AG08395 (cell line): ENCODE data around the gene LGMN.
A peak's percentile ranks its signal among the peaks of the same experiment; 100 is the strongest.
"Not testable (repeated sequence)": the region's sequence is repeated elsewhere in the genome, so short reads cannot be mapped to it uniquely, and the experiment has no call there.

Experiments used
- DNase-seq: peaks from one replicate; pipeline ENCODE4 v3.0.0; 2012; ENCODE audit warnings: mixed read lengths, low spot score

Gene LGMN

DNA sequence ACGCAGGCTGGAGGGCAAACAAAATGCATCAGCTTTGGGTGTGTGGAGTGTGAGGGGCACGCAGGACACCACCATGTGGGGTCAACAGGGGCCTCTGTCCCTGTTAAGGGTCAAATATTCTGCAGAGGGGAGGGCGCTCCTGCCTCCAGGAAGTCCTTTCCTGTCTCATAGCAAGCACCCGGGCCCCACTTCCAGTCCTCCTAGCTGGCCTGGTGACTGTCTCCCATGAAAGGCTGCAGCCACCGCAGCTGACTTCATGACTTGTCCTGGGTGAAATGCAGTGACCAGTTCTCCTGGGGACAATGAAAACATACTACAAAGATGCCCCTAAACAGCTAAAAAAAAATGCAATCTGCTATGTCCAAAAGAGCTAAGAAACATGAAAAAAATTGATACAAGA is 53.6 kb downstream of the LGMN start:
- no peak for DNase-seq

DNA sequence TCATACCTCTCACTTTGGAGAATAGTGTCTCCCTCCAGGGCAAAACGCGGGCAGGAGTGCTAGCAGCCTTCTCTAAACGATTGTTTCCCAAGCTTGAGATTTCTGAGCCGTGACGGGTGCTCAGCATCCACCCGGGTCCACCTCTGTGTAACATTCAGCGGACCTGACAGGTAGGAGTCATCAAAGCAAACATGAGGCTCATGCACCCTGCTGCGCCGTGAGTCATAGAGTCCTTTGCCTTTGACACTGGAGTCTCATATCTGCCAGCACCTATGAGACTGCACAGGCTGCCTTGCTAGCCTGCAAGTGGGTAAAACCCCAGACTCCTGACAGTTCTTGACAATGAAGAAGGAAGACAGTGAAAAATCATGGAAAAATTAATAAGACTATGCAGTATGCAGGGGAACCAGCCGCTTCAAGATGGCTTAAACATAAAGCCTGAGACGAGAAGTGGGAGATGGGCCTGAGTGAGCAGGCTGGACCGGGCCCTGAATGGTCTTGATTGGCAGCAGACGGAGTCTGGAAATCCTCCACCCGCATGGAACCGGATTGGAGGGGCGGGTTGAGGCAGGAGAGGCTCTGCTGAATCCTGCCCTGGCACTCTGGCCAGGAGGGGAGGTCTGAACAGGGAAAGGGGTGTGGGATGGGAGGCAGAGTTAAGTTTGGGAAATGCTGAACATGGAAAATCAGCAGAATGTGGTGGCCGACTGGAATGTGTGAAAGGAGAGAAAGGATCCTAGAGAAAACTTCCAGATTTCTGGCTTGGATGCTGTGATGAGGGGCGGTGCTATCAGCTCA is 54.2 kb downstream of the LGMN start:
- peak; percentile 17 for DNase-seq

DNA sequence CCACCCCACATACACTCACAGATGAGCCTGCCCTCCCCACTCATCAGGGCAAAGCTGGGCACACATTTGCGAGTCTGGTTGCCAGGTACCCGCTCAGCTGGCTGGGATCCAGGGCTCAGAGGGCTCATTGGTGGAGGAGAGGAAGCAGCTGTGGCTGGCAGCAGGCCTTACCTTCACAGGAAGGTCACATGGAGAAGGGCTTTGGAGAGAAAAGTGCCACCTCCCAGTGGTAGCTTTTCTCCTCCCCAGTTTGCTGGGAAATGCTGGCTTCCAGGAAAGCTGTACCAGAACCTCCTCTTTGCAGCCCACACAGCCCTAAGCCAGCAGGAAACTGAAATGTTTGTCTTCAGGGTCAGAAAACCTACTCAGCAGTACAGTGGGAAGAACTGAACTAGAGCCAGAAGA is 55.6 kb downstream of the LGMN start:
- DNase-seq: no peak

DNA sequence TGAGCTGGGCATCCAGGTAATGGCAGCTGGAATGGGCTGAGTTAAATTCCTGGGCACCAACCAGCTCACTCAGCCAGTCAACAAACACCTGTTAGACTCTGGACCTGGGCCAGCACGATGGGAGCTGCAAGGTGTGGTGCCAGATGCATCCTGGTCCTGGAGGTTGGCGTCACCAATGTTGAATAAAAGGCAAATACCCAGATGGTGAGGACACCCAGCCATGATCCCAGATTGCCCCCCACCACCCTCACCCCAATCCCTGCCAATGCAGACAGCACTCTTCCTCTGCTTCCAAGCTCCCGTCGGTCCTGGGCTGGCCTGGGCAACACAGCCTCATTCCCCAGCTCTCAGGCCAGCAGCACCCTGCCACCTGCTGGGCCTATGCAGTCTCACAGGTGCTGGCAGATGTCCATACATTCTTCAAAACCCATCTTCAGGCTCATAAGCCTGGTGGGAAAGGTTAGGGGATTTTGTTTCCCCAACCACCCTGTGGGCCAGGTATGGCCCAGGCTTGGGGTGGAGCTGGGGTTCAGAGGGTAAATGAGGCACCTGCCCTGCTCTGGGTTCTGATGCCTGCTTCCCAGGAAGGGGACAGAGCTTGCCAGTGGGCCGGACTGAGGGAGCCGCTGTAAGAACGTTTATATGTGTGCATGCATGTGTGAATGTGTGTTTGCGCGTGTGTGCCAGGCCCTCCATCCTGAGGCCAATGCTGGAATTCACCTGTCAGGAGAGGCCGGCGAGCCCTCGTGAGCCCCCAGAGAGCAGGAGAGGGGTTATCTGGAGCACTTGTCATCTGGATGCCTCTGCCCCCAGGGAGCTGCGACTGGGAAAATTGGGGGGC is 58.0 kb downstream of the LGMN start:
- no peak for DNase-seq

DNA sequence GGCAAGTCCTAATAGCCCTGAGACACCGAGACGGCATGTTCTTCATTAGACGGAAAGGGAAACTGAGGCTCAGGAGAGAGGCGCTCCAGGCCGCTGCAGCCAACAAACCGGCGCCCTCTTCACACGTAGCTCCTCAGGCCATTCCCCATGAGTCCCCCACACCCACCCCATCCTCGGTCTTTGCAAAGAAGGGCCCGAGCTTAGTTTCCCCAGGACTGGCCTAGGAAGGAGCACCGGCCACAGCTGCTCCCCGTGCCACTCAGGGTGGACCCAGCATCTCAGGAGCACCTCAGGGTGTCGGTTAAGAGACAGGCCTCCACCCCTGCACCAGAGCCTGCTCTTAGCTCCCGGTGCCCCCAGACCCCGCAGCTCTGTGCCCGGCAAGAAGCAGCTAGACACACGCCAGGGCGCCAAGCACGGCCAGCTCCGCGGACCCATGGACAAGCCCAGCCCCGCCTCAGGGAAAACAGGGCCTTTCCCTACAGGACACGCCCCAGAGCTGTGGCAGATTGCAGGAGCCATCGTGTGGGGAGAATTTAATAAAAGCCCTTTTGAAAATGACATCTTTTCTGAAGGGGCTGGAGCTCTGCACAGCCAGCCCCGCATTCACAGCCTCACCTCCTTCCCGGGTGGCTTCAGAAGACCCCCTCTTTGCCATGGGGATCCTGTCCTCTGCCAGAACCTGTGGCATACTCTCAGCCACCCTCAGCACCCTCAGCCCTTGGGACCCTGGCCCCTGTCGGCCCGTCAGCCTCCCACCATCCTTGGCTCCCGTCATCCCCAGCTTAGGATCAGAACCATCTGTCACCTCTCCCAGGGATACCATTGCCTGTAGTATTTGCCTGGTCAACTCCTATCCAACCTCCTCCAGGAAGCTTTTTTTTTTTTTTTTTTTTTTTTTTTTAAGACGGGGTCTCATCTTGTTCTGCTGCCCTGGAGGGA is 59.7 kb downstream of the LGMN start:
- DNase-seq: no peak

DNA sequence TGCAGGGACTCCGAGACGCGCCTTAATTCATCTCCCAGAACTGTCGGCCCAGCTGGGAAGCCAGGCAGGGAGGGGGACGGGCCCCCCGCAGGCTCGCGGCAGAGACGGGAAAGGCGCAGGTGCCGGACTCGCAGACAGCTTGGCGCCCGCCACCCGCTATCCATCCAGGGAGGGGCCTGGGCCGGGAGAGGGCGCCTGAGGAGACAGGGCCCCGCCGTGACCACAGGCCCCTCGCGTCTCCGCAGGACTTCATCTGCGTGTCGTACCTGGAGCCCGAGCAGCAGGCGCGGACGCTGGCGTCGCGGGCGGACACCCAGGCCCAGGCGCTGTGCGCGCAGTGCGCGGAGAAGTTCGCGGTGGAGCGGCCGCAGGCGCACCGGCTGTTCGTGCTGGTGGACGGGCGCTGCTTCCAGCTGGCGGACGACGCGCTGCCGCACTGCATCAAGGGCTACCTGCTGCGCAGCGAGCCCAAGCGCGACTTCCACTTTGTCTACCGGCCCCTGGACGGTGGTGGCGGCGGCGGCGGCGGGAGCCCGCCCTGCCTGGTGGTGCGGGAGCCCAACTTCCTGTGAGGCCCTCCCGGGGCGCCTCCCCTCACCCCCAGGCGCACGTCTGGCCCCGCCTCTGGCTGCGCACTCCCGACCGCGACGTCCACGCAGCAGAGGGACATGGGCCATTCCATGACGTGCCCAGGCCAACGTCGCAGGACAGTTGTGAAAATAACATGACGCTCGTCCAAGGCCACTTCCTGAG is 60.6 kb downstream of the LGMN start:
- no peak for DNase-seq

DNA sequence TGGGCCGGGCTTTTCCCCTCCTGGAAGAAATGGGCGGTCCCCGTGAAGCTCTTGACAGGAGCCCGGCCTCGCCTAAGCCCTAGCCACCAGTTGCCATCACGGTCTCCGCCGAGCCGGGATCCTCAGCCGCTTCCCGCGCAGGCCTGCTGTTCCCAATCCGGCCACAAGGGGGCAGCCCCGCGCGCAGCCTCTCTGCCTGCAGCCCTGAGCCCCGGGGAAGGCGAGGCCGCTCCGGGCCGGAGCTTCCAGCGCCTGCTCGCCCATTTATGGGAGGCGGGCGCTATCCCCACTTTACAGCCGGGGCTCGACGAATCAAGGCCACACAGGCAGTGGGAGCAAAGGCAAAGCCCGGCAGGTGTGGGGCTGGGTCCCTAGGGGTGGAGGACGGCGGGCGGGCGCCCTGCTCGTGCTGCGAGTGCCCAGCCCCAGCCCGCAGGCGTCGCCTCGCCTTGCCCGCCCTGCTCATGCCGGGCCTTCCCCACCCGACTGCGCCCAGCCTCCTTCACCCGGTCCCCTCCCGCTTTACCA is 61.5 kb downstream of the LGMN start:
- DNase-seq: peak; percentile 94

DNA sequence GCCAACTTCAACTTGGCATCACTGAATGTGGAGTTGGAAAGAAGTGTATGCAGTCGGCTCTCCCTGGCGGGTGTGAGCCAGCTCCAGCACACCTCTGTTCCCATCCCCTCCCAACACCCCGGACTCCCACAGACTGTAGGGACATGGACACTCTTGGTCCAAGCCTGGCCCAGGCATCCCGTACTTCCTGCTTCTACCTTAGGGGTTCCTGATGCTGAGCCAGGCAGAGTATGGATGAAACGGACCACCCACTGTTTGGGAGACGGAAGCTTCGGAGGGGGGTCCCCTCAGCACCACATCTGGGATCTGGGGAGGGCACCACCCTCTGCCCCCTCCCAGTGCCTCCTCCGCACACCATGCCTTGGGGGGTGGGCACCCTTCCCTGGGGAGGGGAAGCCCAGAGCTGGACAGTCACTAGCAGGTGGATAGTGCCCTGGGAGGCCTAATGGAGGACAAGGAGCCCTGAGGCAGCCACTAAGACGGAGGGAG is 62.0 kb downstream of the LGMN start:
- no peak for DNase-seq

DNA sequence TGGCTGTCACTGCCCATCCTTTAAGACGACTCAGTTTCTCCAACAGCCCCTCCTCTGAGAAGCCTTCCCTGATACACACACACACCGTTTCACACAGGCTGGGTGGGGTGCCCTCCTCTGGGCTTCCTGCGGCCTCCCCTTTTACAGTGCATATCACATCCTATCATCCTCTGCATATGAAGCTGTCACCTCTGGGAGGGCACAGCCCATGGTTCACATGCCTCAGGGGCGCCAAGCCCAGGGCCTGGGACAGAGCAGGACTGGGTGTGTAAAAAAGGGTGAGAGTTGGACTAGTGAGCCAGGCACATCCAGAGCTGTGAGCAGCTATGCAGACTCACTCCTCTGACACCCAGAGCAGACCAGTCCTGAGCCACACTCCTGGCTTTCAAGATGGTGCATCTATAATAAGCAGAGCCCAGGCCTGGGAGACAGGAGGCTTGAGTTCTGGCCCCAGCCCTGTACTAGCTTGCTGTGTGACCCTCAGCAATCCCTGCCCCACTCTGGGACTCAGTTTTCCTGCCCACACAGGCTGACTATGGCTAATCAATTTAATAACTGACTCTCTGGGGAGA is 62.6 kb downstream of the LGMN start:
- no peak for DNase-seq

DNA sequence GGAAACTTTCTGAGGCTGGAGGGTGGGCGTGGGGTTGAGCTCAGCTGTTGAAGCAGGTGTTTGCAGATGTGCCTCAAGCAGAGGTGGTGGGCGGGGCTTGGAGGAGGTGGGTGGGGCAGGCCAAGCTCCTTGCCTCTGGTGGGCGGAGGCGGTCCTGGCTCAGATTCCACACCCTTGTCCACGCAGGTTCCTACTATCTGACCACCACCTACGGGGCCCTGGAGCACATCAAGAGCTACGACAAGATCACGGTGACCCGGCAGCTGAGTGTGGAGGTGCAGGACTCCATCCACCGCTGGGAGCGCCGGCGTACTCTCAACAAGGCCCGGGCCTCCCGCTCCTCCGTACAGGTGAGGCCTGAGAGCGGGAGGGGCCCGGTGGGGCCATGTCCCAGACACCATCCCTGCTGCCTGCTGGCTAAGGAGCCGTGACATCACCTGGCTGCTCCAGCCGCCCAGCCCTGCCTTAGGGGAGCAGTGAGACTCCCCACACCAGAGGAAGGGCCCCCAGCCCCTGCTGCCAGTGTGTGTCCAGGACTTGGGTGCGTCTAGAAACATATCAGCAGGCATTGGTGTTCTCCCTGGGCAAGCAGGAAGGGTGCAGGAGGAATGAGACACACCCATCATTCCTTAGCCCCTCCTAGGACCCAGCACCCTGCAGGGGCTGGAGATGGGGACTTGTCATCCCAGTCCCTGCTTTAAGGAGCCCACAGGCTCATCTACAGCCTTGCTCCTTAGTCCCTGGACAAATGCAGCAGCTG is 63.4 kb downstream of the LGMN start:
- no peak for DNase-seq

DNA sequence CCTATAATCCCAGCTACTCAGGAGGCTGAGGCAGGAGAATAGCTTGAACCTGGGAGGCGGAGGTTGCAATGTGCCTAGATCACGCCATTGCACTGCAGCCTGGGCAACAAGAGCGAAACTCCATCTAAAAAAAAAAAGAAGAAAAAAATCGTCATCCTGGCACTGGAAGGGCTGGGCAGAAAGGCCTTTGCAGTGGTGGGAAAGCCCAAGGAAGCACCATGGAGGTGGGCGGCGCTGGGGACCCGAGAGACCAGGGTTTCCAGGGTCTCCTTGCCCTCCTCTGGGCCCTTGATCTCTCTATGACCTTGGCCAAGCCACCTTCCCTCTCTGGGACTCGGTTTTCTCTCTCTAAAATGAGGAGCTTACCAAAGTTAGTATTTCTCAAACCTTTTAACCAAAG is 65.4 kb downstream of the LGMN start:
- DNase-seq: no peak

DNA sequence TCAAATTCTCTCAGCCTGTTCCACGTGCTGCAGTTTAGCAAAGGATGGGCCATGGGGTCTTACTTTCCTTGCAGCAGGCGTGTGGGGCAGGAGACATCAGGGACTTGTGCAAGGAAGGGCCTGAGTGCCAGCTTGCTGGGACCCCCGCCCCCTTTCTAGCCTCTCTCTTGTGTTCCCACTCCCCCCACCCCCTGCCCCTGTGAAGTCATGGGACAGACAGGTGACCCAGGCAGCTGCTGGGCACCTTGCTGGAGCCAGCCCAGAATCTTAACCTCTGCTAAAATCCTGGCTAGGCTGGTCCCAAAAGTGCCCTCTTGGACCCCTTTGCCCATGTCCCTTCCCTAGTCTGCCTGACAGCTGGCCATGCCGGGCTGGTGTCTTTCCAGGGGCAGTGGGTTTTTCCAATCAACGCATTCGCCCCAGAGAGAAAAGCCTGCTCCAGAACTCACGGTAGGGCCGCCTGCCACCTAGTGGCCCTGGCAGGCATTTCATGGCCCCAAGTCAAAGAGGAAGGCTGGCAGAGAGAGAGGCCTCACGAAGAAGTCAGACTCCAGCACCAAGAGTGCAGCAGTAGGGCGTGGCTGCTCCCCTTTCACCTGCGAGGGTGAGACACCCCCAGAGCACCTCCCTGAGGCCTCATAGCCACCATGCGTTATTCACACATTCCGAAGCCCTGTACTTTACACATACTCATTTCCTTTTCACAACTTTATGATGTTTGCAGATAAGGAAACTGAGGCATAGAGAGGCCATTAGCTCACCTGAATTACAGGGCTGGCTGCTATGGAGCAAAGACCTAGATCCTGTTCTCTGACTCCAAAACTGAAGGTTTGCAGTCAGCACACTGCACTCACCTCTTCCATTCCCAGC is 67.4 kb downstream of the LGMN start:
- DNase-seq: peak; percentile 87

DNA sequence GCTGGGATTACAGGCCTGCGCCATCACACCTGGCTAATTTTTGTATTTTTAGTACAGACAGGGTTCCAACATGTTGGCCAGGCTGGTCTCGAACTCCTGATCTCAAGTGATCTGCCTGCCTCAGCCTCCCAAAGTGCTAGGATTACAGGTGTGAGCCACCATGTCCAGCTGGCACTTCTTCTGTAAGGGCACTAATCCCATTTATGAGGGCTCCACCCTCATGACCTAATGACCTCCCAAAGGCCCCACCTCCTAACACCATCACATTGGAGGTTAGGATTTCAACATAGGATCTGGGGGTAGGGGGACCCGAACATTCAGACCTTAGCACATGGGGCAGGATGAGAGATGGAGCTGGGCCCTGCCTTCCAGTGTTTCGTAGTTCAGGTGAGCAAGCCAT is 68.1 kb downstream of the LGMN start:
- DNase-seq: not testable (repeated sequence)

DNA sequence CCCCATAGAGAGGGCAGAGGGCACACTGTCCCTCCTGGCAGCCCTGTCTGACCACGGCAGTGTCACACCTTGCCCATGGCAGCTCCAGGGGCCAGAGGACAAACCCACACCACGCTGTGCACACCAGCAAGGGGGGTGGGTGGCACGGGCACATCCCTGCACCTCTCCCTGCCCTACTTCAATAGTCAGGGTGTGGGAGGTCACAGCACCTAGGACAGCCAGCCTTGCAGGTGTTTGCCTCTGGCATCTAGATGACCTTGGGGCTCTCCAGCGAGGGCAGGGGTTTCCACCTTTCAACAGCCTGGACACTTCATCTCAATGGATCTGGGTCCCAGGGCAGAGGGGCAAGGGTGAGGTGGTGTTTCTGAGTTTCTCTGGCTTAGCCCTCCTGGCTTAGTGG is 69.2 kb downstream of the LGMN start:
- no peak for DNase-seq

DNA sequence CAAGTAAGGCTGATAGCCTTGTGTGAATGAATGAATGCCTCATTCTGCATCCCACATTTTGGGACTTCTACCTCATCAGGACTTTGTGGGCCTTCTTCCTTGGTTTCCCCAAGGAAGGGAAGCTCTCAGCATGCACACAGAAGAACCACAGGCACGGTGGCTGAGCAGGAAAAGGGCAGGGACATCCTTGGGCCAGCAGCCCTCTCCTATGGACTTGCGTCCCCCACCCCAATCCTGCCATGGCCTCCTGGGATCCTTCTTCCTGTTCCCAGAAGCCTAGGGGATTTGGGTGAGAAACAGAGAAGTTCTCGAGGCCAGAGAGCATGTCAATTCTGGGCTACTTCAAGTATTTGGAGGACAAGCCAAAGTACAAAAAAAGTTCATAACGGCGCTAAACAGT is 69.7 kb downstream of the LGMN start:
- DNase-seq: no peak

DNA sequence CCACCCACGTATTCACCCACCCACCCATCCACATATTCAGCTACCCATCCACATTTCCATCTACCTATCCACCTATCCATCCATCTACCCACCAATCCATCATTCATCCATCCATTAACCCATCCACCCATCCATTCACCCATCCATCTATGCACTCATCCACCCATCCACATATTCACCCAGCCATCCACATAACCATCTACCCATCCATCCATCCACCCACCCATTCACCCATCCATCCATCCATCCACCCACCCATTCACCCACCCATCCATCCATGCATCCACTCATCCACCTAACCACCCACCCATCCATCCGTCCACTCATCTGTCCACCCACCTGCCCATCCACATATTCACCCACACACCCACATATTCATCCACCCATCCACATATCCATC is 70.5 kb downstream of the LGMN start:
- DNase-seq: no peak

DNA sequence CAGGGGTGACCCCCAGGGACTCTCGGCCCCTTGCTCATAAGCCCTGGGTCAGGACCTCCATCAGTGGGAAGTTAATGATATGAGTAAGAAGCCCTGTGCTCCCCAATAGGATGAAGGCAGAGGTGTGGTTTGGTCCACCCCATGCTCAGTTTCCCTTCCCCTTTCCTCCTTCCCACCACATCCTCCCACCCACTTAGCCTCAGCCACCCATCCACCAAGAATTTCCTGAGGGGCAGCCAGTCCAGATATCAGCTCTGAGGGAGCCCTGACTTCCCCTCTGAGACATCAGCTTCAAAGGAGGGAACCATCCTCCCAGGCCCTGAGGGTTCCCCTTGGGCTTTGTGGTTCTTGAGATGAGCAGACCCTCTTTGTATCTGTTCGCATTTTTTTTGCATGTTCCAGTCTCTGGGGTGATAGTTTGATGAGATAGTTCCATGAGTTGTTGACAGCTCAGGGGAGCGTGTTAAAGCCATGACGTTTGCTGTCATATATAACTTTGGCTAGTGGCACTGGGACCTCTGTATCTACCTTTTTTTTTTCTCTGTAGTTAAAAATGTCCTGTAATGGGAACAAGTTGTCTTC is 71.2 kb downstream of the LGMN start:
- DNase-seq: no peak

DNA sequence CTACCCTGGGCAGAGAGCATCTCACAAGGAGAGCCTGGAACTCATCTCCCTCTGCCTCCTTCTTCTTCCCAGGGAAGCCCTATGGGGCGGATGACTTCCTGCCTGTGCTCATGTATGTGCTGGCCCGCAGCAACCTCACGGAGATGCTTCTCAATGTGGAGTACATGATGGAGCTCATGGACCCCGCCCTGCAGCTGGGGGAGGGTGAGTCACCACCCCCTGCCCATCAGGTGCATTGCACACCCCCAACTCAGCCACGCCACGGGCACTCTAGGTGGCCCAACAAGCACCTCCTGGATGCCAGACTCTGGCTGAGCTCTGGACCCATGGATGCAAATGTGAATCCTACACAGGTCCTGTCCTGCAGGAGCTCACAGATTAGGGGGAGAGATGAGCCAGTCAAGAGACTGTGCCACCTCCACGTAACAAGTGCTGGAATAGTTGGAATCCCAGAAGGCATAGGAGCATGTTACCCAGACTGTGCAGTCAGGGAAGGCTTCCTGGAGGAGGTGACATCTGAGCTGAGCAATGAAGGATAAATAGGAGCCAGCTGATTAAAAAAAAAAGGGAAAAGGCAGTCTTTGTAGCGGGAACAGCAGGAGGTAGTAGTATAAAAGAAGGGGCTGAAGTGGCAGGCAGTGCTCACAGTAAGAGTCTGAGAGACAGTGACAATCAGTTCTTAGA is 71.9 kb downstream of the LGMN start:
- no peak for DNase-seq
